Subcutaneous adipose tissue (tissue), 4 donors: Measurements from ENCODE around the gene NUDT19. TPM values are rescaled to one million over a fixed set of nuclear protein-coding genes. Genes with fewer than 3 reads are reported as not detected.

Source experiments
- total RNA-seq, 4 donors: library from RNA; depleted of rRNA; stranded (reverse); fragments of >200 nt; gene quantifications; one replicate each; pipeline ENCODE4 v1.1.0, GENCODE V29; 2016
- TF ChIP-seq, protein P1 (sequence below): fragments of 450-650 bp; IDR thresholded peaks from one replicate; pipeline ENCODE4 v1.5.1; 2016; ENCODE audit warnings: low read depth, mild to moderate bottlenecking, control low read depth, antibody characterized with exemption, moderate library complexity

Gene NUDT19
- total RNA-seq, 4 donors from 2014 or later, result 4.4 to 10.4 (median 9.4) TPM

DNA sequence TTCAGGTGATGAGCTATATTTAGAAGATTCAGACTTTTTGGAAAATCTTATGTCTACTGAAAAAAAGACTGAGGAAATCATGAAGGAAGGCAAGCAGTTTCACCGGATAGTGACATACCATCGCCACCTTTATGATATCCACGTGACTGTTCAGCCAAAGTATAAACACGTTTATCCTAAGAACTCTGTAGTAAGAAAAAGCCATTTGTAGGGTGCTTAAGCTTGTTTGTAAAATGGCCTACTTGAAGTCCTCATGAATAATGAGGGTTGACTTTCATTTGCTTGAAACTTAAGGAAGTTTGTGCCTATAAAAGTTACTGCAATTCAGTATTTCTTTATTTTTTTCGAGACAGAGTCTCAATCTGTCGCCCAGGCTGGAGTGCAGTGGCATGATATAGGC is 20.1 kb downstream of the NUDT19 start:
- TF ChIP-seq, protein P1, sequence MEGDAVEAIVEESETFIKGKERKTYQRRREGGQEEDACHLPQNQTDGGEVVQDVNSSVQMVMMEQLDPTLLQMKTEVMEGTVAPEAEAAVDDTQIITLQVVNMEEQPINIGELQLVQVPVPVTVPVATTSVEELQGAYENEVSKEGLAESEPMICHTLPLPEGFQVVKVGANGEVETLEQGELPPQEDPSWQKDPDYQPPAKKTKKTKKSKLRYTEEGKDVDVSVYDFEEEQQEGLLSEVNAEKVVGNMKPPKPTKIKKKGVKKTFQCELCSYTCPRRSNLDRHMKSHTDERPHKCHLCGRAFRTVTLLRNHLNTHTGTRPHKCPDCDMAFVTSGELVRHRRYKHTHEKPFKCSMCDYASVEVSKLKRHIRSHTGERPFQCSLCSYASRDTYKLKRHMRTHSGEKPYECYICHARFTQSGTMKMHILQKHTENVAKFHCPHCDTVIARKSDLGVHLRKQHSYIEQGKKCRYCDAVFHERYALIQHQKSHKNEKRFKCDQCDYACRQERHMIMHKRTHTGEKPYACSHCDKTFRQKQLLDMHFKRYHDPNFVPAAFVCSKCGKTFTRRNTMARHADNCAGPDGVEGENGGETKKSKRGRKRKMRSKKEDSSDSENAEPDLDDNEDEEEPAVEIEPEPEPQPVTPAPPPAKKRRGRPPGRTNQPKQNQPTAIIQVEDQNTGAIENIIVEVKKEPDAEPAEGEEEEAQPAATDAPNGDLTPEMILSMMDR, result no peak

DNA sequence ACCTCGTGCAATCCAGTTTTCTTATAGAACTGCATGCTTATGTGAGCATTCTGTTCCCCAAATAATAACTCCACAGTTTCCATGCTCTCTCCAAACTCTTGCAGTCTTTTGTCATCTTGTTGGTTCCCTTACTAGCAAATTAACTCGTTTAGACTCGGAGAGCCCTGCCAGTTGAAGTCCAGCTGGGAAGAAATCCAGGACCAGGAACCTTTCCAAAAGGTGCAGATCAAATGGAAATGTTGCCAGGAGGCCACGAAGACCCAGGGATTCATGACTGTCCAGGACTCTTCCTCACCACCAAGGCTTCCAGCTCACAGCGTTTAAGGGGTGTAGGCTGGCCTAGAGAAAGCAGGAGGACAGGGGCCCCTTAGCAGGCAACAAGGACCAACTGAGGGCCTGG is 25.9 kb downstream of the NUDT19 start:
- TF ChIP-seq, protein P1, result no peak

DNA sequence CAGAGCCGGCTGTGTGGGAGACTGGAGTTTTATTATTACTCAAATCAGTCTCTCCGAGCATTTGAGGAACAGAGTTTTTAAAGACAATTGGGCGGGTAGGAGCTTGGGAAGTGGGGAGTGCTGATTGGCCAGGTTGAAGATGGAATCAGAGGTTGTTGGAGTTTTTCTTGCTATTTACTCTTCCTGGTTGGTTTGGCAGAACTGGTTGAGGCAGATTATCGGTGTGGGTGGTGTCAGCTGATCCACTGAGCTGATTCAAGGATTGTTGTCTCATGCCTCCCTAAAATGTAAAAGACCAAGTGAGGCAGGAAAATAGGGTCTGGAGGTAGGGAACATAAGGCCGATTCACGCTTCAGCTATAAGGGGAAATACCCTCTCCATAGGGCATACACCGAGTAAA is 26.7 kb downstream of the NUDT19 start:
- TF ChIP-seq, protein P1, result no peak

DNA sequence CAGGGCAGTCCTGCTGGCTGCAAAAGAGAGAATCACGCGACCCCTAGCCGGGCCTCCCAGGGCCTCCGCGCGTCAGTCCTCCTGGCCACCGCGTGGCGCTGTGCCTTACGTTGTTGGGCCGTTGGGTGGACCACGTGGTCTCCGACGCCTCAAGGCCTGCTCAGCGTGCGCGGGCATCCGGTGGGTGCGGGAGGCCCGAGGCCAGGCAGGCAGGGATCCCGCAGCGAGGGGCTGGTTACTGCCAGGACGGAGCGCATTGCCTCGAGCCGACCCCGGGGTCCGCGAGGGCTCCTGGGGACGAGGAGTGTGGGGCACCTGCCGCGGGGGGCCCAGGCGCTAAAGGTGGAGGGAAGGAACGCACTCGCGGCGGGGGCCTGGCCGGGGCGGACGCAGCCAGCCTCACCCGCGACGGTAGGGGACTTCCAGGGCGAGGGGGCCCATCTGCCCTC is 28.0 kb downstream of the NUDT19 start, which contains the start of gene TDRD12:
TDRD12 (plus strand) TSS at position 157 of the 449 bp plus-strand sequence. CDS start 306 bp downstream, outside the sequence.
- TF ChIP-seq, protein P1, result no peak

DNA sequence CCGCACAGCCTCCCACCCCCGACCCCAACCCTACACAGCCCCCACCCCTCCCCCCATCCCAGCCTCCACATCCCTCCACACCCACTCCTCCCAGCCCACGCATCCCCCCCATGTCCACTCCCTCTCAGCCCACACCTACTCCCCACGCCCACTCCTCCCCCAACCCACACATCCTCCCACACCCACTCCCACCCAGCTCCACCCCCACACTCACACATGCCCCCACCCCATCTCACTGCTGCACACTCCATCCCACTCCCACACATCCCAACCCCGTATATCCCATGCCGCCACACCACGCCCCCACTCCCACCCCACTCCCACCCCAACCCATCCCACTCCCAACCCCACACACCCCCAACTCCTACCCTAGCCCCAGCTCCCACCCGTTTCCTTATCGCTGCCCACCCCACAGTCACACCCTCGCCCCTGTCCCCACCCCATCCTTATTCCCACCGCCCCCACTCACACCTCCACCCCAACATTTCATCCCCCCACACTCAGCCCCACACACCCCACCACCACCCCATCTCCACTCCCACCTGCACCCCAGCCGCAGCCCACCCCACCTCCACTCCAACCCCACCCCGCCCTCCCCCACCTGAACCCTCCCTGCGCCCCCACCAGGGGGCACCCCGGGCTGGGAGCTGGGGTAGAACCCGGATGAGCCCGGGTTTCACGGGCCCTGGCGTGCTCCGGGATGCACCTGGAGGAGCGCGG is 28.8 kb downstream of the NUDT19 start:
- TF ChIP-seq, protein P1, result no peak

DNA sequence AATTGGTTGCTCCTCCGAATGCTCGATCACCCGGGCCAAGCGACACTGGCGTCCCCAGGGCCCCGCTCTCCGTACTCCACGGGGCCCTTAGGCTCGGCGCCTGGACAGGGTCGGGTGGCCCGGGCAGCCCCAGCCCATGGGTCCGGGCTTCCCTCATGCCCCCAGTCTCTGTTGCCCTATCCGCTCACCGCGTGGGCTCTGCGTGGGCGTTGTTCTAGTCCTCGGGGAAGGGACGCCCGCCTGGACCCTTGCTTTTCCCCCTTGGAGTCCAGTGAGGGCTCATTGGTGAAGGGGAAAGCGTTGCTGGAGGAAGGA is 29.3 kb downstream of the NUDT19 start:
- TF ChIP-seq, protein P1, result no peak

DNA sequence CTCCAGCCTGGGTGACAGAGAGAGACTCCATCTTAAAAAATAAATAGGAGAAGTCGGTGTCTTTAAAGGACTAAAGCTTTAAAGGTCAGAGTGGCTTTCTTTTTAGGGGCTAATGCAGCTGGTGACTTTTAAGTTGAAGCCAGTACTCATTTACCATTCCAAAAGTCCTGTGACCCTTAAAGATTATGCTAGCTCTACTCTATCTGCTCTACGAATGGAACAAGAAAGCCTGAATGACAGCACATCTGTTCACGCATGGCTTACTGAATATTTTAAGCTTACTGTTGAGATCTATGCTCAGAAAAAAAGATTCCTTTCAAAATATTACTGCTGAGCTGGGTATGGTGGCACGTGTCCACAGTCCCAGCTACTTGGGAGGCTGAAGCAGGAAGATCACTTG is 44.3 kb downstream of the NUDT19 start:
- TF ChIP-seq, protein P1, result no peak
